Upper lobe of left lung (tissue), 4 donors: ENCODE data around the gene PDGFD.

Source experiments
- CTCF ChIP-seq, 6 experiments: fragments of 450-650 bp in 4 of 6; fragments of 200-600 bp in 2 of 6; sonication (generic) in 2 of 6; IDR thresholded peaks; one replicate each; pipeline ENCODE4 v1.5.1; 2016 to 2019; ENCODE audit warnings: antibody characterized with exemption in 6 of 6
- EP300 ChIP-seq, 4 donors: sonication (generic); formaldehyde crosslinking; IDR thresholded peaks; one replicate each; pipeline ENCODE4 v1.5.1; 2017; ENCODE audit warnings: antibody characterized with exemption in 4 of 4, control low read depth in 2 of 4
- POLR2AphosphoS5 ChIP-seq, 2 donors: sonication (generic); formaldehyde crosslinking; IDR thresholded peaks; one replicate each; pipeline ENCODE4 v1.5.1; 2017; ENCODE audit warnings: antibody characterized with exemption in 2 of 2

GRCh38 chr11:104075706-104076105 is 88.2 kb downstream of the PDGFD start:
- no peak for TF ChIP-seq CTCF (IDR thresholded peaks at IDR 0.05)
- no peak for TF ChIP-seq POLR2AphosphoS5 (IDR thresholded peaks at IDR 0.05)
- no peak for TF ChIP-seq EP300 (IDR thresholded peaks at IDR 0.05)
